Gastroesophageal sphincter (tissue), 4 donors: Measurements from ENCODE around the gene AFDN. TPM values are rescaled to one million over a fixed set of nuclear protein-coding genes. Genes with fewer than 3 reads are reported as not detected.

Source experiments
- ATAC-seq: fragments of 150-250 bp; one replicate; pipeline ENCODE4 v1.9.1; 2016; ENCODE audit warnings: mild to moderate bottlenecking, moderate library complexity
- H3K27ac ChIP-seq, 4 donors: fragments of 200-600 bp; sonication (generic) in 3 of 4; 1 replicate in 3 of 4; 2 replicates in 1 of 4; pipeline ENCODE4 v1.5.1; 2016 to 2019
- H3K27me3 ChIP-seq: fragments of 200-600 bp; sonication (generic); one replicate; pipeline ENCODE4 v1.5.1; 2019
- H3K36me3 ChIP-seq, 2 donors: fragments of 200-600 bp; sonication (generic); one replicate each; pipeline ENCODE4 v1.5.1; 2019; ENCODE audit warnings: control low read depth in 1 of 2
- H3K4me1 ChIP-seq, 3 donors: fragments of 200-600 bp; sonication (generic); 1 replicate in 2 of 3; 2 replicates in 1 of 3; pipeline ENCODE4 v1.5.1; 2016 to 2019; ENCODE audit warnings: control low read depth in 2 of 3
- H3K4me3 ChIP-seq, 2 donors: fragments of 200-600 bp; sonication (generic); one replicate each; pipeline ENCODE4 v1.5.1; 2019; ENCODE audit warnings: mild to moderate bottlenecking in 1 of 2, moderate library complexity in 1 of 2
- H3K9me3 ChIP-seq, 3 donors: fragments of 200-600 bp; sonication (generic); one replicate each; pipeline ENCODE4 v1.5.1; 2017 to 2019; ENCODE audit warnings: control low read depth in 2 of 3
- CTCF ChIP-seq, 4 experiments: fragments of 200-600 bp in 2 of 4; fragments of 450-650 bp in 2 of 4; sonication (generic) in 1 of 4; IDR thresholded peaks; one replicate each; pipeline ENCODE4 v1.5.1; 2017 to 2019; ENCODE audit warnings: antibody characterized with exemption in 4 of 4, mild to moderate bottlenecking in 2 of 4, moderate library complexity in 2 of 4
- EP300 ChIP-seq: sonication (generic); formaldehyde crosslinking; IDR thresholded peaks from one replicate; pipeline ENCODE4 v1.6.1; 2017; ENCODE audit warnings: antibody characterized with exemption, mild to moderate bottlenecking
- POLR2A ChIP-seq, 2 donors: fragments of 450-650 bp; IDR thresholded peaks; one replicate each; pipeline ENCODE4 v1.6.1; 2017; ENCODE audit warnings: antibody characterized with exemption in 2 of 2, mild to moderate bottlenecking in 2 of 2, moderate library complexity in 1 of 2
- POLR2AphosphoS5 ChIP-seq: sonication (generic); formaldehyde crosslinking; IDR thresholded peaks from one replicate; pipeline ENCODE4 v1.6.1; 2017; ENCODE audit warnings: antibody characterized with exemption
- WGBS, 2 donors: methylation state at CpG; one replicate each; pipeline ENCODE4 v1.1.5; 2018; ENCODE audit warnings: low coverage in 1 of 2; 5-methylcytosine and 5-hydroxymethylcytosine counted together
- total RNA-seq, 4 donors: library from RNA; depleted of rRNA; stranded (reverse); fragments of >200 nt; gene quantifications; one replicate each; pipeline ENCODE4 v1.1.0, GENCODE V29; 2016

Gene AFDN
- total RNA-seq, 4 donors from 2014 or later, result 60.7 to 98.4 (median 79.7) TPM

- peaks cover 0 to under 1% (median 0%) of the 10 kb centered on the region in 3 donors for H3K4me1 ChIP-seq
- no peaks in the 10 kb centered on the region for H3K27me3 ChIP-seq
- 70 to 91% methylated on average over 2 of the region's 2 CpGs for WGBS, 2 donors
- ATAC-seq, result no peak
- H3K36me3 ChIP-seq, result peaks cover 0 to 66% of the 10 kb centered on the region in 2 donors
- no peaks in the 10 kb centered on the region for H3K9me3 ChIP-seq
- no peak overlapping the region for H3K4me3 ChIP-seq
- TF ChIP-seq POLR2A (IDR thresholded peaks at IDR 0.05) (no peak), EP300 (no peak), CTCF (IDR thresholded peaks at IDR 0.05) (no peak), POLR2AphosphoS5 (no peak)
- no peak overlapping the region for H3K27ac ChIP-seq
Observed at GRCh38 chr6:167912494-167912893, 85.8 kb downstream of the AFDN start.

- no peaks in the 10 kb centered on the region for H3K9me3 ChIP-seq
- no peak overlapping the region for H3K27ac ChIP-seq
- no peaks in the 10 kb centered on the region for H3K4me1 ChIP-seq
- ATAC-seq, result no peak
- peaks cover 0 to 78% of the 10 kb centered on the region in 2 donors for H3K36me3 ChIP-seq
- no peaks in the 10 kb centered on the region for H3K27me3 ChIP-seq
- 88 to 94% methylated on average over 3 of the region's 3 CpGs for WGBS, 2 donors
- TF ChIP-seq EP300 (no peak), CTCF (IDR thresholded peaks at IDR 0.05) (no peak), POLR2A (IDR thresholded peaks at IDR 0.05) (no peak), POLR2AphosphoS5 (no peak)
- H3K4me3 ChIP-seq, result no peak overlapping the region
Observed at GRCh38 chr6:167913699-167914098, 87.0 kb downstream of the AFDN start.

- Histone ChIP-seq H3K36me3 (peaks cover 0 to 92% of the 10 kb centered on the region in 2 donors), H3K4me3 (no peak overlapping the region), H3K9me3 (no peaks in the 10 kb centered on the region), H3K27ac (no peak overlapping the region), H3K27me3 (no peaks in the 10 kb centered on the region), H3K4me1 (no peaks in the 10 kb centered on the region)
- WGBS, 2 donors, result 91 to 100% methylated on average over 6 to 10 of the region's 10 CpGs
- no peak for TF ChIP-seq POLR2A (IDR thresholded peaks at IDR 0.05)
- no peak for TF ChIP-seq POLR2AphosphoS5
- TF ChIP-seq EP300, result no peak
- no peak for TF ChIP-seq CTCF (IDR thresholded peaks at IDR 0.05)
- no peak for ATAC-seq
Observed at GRCh38 chr6:167915139-167915538, 88.4 kb downstream of the AFDN start.

- ATAC-seq, result no peak
- no peak overlapping the region for H3K27ac ChIP-seq
- no peak overlapping the region for H3K4me3 ChIP-seq
- TF ChIP-seq EP300 (no peak), POLR2AphosphoS5 (no peak), POLR2A (IDR thresholded peaks at IDR 0.05) (no peak), CTCF (IDR thresholded peaks at IDR 0.05) (no peak)
- H3K27me3 ChIP-seq, result no peaks in the 10 kb centered on the region
- H3K9me3 ChIP-seq, result no peaks in the 10 kb centered on the region
- H3K4me1 ChIP-seq, result no peaks in the 10 kb centered on the region
- WGBS, 2 donors, result 90 to 100% methylated on average over 2 of the region's 2 CpGs
- peaks cover 0 to 96% of the 10 kb centered on the region in 2 donors for H3K36me3 ChIP-seq
Observed at GRCh38 chr6:167917551-167918154, 90.9 kb downstream of the AFDN start.

GRCh38 chr6:167918548-167919278 is 92.0 kb downstream of the AFDN start:
- no peak for ATAC-seq
- TF ChIP-seq POLR2AphosphoS5 (no peak), EP300 (no peak), POLR2A (IDR thresholded peaks at IDR 0.05) (no peak), CTCF (IDR thresholded peaks at IDR 0.05) (no peak)

More at GRCh38 chr6:167918548-167919278, 92.0 kb downstream of the AFDN start:
- H3K36me3 ChIP-seq, result peaks cover 0 to 95% of the 10 kb centered on the region in 2 donors
- no peaks in the 10 kb centered on the region for H3K4me1 ChIP-seq
- H3K27me3 ChIP-seq, result no peaks in the 10 kb centered on the region
- no peaks in the 10 kb centered on the region for H3K9me3 ChIP-seq
- H3K4me3 ChIP-seq, result no peak overlapping the region
- no peak overlapping the region for H3K27ac ChIP-seq
- WGBS, 2 donors, result 85% methylated on average over 9 to 14 of the region's 14 CpGs
